ENCODE results near the gene GPAT3. TPM values are rescaled to one million over a fixed set of nuclear protein-coding genes. Genes with fewer than 3 reads are reported as not detected.
"Not testable (repeated sequence)": the region's sequence is repeated elsewhere in the genome, so short reads cannot be mapped to it uniquely, and the experiment has no call there.

Gene GPAT3
- total RNA-seq, 1 donor from 2014 or later: 0.17 TPM

GRCh38 chr4:83616252-83616651 lies 80.3 kb downstream of the GPAT3 start:
- Mint-ChIP-seq H3K9me3 (ENCODE audit: low read depth) (peaks cover 31% of the 10 kb centered on the region), H3K4me3 (ENCODE audit: low read depth) (no peak overlapping the region), H3K27me3 (no peaks in the 10 kb centered on the region), H3K27ac (no peak overlapping the region), H3K36me3 (ENCODE audit: insufficient read depth) (peaks cover 4% of the 10 kb centered on the region), H3K4me1 (ENCODE audit: low read depth) (peaks cover 11% of the 10 kb centered on the region)
- no peak for DNase-seq (ENCODE audit: low spot score, unreplicated experiment)
- TF ChIP-seq CTCF (IDR thresholded peaks at IDR 0.05; ENCODE audit: unreplicated experiment): no peak

- no peak for DNase-seq (ENCODE audit: low spot score, unreplicated experiment)
- H3K9me3 Mint-ChIP-seq (ENCODE audit: low read depth): peaks cover 32% of the 10 kb centered on the region
- H3K27ac Mint-ChIP-seq: no peak overlapping the region
- no peaks in the 10 kb centered on the region for H3K27me3 Mint-ChIP-seq
- no peak overlapping the region for H3K4me3 Mint-ChIP-seq (ENCODE audit: low read depth)
- H3K36me3 Mint-ChIP-seq (ENCODE audit: insufficient read depth): peaks cover 7% of the 10 kb centered on the region
- H3K4me1 Mint-ChIP-seq (ENCODE audit: low read depth): peaks cover 11% of the 10 kb centered on the region
- no peak for TF ChIP-seq CTCF (IDR thresholded peaks at IDR 0.05; ENCODE audit: unreplicated experiment)
Measured at GRCh38 chr4:83617371-83618035, 81.6 kb downstream of the GPAT3 start.

GRCh38 chr4:83618431-83618830 lies 82.5 kb downstream of the GPAT3 start:
- TF ChIP-seq CTCF (IDR thresholded peaks at IDR 0.05; ENCODE audit: unreplicated experiment): no peak
- Mint-ChIP-seq H3K4me3 (ENCODE audit: low read depth) (no peak overlapping the region), H3K36me3 (ENCODE audit: insufficient read depth) (peaks cover 7% of the 10 kb centered on the region), H3K27me3 (no peaks in the 10 kb centered on the region), H3K4me1 (ENCODE audit: low read depth) (peaks cover 11% of the 10 kb centered on the region), H3K9me3 (ENCODE audit: low read depth) (peaks cover 27% of the 10 kb centered on the region), H3K27ac (peak overlapping the region; percentile 2)
- DNase-seq (ENCODE audit: low spot score, unreplicated experiment): no peak

- no peak overlapping the region for H3K4me3 Mint-ChIP-seq (ENCODE audit: low read depth)
- H3K9me3 Mint-ChIP-seq (ENCODE audit: low read depth): peaks cover 20% of the 10 kb centered on the region
- H3K4me1 Mint-ChIP-seq (ENCODE audit: low read depth): peaks cover 11% of the 10 kb centered on the region
- no peak for TF ChIP-seq CTCF (IDR thresholded peaks at IDR 0.05; ENCODE audit: unreplicated experiment)
- H3K27ac Mint-ChIP-seq: peak overlapping the region; percentile 76
- H3K36me3 Mint-ChIP-seq (ENCODE audit: insufficient read depth): peaks cover 5% of the 10 kb centered on the region
- no peak for DNase-seq (ENCODE audit: low spot score, unreplicated experiment)
- no peaks in the 10 kb centered on the region for H3K27me3 Mint-ChIP-seq
Measured at GRCh38 chr4:83618991-83619645, 83.2 kb downstream of the GPAT3 start.

GRCh38 chr4:83622127-83622526 lies 86.2 kb downstream of the GPAT3 start:
- H3K9me3 Mint-ChIP-seq (ENCODE audit: low read depth): peaks cover 13% of the 10 kb centered on the region
- H3K4me1 Mint-ChIP-seq (ENCODE audit: low read depth): peaks cover 13% of the 10 kb centered on the region
- H3K4me3 Mint-ChIP-seq (ENCODE audit: low read depth); DNase-seq (ENCODE audit: low spot score, unreplicated experiment); H3K27ac Mint-ChIP-seq; H3K36me3 Mint-ChIP-seq (ENCODE audit: insufficient read depth); H3K27me3 Mint-ChIP-seq: not testable (repeated sequence)

GRCh38 chr4:83625821-83626220 lies 89.9 kb downstream of the GPAT3 start:
- H3K4me3 Mint-ChIP-seq (ENCODE audit: low read depth): no peak overlapping the region
- H3K9me3 Mint-ChIP-seq (ENCODE audit: low read depth): peaks cover 13% of the 10 kb centered on the region
- no peak for TF ChIP-seq CTCF (IDR thresholded peaks at IDR 0.05; ENCODE audit: unreplicated experiment)
- peaks cover 2% of the 10 kb centered on the region for H3K4me1 Mint-ChIP-seq (ENCODE audit: low read depth)
- H3K27me3 Mint-ChIP-seq: no peaks in the 10 kb centered on the region
- DNase-seq (ENCODE audit: low spot score, unreplicated experiment): no peak
- H3K27ac Mint-ChIP-seq: no peak overlapping the region
- peaks cover 4% of the 10 kb centered on the region for H3K36me3 Mint-ChIP-seq (ENCODE audit: insufficient read depth)
